ENCODE measurements around the gene SUMO1.

SUMO1 gene

DNA sequence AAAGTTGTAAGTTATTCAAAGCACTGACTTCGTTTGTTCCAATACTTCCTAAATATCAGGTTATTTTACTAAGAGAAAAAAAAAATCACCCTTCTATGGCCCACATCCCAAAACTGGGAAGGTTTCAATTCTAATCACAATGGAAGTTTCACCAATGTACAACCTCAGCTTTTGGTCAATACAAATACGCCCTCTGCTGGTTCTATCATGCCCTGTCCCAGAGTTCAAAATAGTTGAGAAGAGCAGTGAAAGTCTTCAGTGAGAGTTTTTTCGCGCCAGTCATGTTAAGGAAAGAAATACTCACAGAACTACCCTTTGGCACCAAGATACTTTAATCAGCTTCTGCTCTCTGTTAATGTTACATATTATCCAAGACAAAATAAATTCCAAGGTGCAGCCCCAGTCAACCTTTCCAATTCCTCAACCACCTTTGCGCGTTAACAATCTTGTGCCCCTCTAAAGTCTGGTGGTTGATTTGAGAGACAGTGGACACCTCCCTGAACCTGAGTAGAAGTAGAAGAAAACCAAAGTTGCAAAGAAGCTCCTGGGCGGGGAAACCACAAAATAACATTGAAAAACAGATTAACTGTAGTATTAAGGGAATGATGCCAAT lies 59.9 kb downstream of the SUMO1 start:
- peak; percentile 46 for DNase-seq (ENCODE audit: extremely low read depth, low read depth)
- TF ChIP-seq, protein P1, sequence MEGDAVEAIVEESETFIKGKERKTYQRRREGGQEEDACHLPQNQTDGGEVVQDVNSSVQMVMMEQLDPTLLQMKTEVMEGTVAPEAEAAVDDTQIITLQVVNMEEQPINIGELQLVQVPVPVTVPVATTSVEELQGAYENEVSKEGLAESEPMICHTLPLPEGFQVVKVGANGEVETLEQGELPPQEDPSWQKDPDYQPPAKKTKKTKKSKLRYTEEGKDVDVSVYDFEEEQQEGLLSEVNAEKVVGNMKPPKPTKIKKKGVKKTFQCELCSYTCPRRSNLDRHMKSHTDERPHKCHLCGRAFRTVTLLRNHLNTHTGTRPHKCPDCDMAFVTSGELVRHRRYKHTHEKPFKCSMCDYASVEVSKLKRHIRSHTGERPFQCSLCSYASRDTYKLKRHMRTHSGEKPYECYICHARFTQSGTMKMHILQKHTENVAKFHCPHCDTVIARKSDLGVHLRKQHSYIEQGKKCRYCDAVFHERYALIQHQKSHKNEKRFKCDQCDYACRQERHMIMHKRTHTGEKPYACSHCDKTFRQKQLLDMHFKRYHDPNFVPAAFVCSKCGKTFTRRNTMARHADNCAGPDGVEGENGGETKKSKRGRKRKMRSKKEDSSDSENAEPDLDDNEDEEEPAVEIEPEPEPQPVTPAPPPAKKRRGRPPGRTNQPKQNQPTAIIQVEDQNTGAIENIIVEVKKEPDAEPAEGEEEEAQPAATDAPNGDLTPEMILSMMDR (IDR thresholded peaks at IDR 0.05; ENCODE audit: low read depth, low read length): peak; percentile 79

DNA sequence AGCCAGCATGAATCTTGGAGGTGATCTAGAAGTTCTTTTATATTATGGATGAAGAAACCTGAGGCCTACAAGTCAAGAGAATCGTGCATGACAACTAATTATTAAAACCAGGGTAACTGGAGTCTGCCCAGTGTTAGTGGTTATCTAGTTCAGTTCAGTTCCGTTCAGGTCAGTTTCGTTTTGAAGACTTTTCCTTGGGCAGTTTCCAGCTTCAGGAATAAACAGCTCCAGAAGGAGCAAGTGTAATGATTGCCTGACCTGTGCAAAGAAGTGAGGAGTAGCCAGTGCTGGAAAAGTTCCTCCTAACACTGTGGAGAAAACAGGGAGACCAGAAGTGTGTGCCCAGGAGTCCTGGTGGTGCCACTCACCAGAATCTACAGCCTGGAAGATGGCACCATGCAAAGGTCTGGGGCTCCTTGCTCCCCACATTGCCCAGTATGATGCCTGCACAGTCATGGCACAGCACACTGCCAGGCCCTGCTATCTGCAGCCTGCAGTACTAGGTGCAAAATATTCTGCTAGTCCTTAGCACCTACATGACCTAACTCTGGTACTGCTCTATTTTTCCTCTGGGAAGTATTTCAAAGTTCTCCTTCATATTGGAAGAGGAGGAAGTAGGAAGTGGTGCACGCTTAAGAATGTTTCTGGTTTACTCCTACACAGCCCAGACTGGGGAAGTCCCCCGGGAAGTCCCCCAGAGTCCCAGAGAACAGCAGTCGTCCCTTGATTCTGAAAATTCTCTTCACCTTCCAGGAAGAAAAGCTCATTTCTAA lies 65.8 kb downstream of the SUMO1 start:
- TF ChIP-seq, protein P1 (IDR thresholded peaks at IDR 0.05; ENCODE audit: low read depth, low read length): no peak
- DNase-seq (ENCODE audit: extremely low read depth, low read depth): peak; percentile 73

DNA sequence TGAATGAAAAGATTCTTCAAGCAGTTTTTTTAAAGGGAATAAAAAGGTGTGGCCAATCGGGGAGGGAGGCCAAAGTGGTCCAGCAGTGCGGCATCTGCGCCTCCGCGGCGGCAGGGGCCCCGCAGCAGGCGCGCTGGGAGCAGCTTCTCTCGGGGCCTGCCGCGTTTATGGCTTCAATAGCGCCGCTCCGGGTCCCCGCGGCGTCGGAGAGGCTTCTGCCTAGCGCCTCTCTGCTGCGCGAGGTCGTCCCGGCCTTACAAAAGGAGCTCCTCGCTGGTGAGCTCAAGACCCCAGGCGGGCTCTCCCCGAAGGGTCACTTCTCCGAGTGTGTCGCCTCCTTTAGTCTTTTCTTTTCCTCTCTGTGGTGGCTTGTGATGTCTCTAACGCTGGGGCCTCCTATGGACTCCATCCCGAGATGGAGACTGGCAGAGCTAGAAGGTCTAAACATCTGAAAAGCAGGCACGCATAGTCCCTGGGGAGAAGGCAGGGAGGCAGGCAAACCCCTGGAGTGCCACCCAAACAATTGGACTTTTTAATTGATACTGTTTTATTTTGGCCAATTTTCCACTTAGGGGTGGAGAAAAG lies 67.1 kb downstream of the SUMO1 start:
- TF ChIP-seq, protein P1 (IDR thresholded peaks at IDR 0.05; ENCODE audit: low read depth, low read length): no peak
- DNase-seq (ENCODE audit: extremely low read depth, low read depth): no peak

DNA sequence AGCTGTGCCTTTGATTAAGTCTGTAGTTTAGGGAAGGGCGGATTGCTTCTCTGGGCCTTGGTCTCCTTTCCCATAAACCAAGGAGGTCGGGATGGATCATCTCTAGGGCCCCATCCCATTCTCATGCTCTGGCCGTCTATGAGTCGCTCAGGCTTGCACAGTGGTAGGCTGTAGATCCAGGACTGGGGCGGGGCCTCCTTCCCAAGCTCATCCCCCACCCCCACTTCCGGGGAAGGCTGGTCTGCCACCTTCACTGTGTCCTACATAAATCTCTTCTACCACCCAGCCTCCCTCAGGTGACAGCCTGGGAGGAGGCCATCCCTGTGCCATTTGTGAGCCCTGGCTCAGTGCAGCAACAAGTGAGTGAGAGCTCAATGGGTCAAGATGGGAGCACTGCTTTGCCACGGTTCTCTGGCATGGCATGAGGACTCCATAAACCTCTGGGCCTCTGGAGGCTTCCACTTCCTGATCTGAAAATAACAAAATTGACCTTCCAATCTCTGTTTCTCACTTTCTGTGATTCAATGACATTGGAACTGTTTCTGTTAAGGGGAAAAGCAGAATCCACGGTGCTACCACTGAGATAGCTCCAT lies 68.5 kb downstream of the SUMO1 start:
- TF ChIP-seq, protein P1 (IDR thresholded peaks at IDR 0.05; ENCODE audit: low read depth, low read length): no peak
- DNase-seq (ENCODE audit: extremely low read depth, low read depth): no peak

DNA sequence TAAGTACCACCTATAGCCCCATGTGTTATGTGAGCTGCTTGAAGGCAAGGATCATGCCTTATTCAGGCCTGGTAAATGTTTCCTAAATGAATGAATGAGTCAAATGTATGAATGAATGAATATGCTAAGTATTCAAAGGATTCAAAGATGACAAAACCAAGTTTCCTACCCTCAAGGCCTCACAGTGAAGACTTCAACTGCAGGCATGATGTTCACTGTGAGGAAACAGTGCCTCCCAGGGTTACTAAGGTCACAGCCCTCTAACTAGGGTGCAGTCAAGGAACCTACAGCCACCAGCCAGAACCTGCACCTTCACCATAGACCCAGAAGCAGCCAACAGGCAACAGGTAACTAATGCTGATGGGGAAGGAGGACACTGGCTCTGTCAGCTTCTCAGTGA lies 69.3 kb downstream of the SUMO1 start:
- TF ChIP-seq, protein P1 (IDR thresholded peaks at IDR 0.05; ENCODE audit: low read depth, low read length): no peak
- no peak for DNase-seq (ENCODE audit: extremely low read depth, low read depth)

DNA sequence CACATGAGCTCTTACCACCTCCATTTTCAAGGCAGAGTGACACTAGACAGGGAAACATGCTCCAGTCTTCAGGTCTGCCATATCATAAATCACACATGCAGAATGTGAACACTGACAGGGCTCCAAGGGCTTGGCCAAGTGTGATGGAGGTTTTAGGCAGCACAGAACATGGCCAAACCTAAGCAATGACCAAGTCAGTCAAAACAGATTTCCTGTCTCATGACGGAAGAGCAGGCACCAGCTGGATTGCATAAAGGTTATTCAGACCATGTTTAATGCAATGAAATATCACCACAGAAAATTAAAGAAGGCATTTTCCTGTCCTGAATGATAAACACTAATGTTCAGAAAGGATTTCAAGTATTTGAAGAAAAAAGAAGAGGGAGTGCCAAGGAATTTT lies 72.5 kb downstream of the SUMO1 start:
- TF ChIP-seq, protein P1 (IDR thresholded peaks at IDR 0.05; ENCODE audit: low read depth, low read length): no peak
- DNase-seq (ENCODE audit: extremely low read depth, low read depth): no peak

DNA sequence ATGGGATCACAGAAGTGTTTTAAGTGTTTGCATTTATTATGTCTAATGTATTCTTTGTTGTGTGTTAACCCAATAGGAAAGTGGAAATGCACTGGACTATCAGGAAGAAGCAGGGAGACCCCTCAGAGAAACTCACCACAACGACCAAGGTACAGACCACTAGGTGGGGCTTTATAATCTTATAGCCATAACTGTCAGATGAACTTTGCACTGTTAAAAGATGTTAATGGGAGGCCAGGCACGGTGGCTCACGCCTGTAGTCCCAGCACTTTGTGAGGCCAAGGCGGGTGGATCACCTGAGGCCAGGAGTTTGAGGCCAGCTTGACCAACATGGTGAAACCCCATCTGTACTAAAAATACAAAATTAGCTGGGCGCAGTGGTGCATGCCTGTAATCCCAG lies 73.2 kb downstream of the SUMO1 start:
- DNase-seq (ENCODE audit: extremely low read depth, low read depth): no peak
- TF ChIP-seq, protein P1 (IDR thresholded peaks at IDR 0.05; ENCODE audit: low read depth, low read length): no peak
